Measurements from ENCODE around the gene CDC42.
"Not testable (repeated sequence)": the region's sequence is repeated elsewhere in the genome, so short reads cannot be mapped to it uniquely, and the experiment has no call there.

The CDC42 gene

GRCh38 chr1:22076346-22076745 is 23.8 kb downstream of the CDC42 start:
- no peak for DNase-seq

- no peak for DNase-seq
These were observed 25.2 kb downstream of the CDC42 start for GRCh38 chr1:22077728-22078127.

DNA sequence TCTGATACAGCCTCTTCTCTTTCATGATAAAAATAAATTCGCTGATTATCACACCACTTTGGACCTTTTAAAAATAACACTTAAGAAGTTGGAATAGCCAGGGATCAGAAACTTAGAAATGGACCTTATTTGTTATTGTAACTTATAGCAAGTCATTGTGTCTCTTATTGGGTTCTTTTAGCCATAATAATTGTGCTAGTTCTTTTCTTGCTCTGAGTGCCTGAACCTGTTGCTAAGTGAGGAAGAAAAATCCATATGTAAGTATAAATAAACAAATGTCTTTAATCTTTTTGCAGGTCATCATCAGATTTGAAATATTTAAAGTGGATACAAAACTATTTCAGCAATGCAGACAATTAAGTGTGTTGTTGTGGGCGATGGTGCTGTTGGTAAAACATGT is 25.6 kb downstream of the CDC42 start:
- no peak for DNase-seq

DNA sequence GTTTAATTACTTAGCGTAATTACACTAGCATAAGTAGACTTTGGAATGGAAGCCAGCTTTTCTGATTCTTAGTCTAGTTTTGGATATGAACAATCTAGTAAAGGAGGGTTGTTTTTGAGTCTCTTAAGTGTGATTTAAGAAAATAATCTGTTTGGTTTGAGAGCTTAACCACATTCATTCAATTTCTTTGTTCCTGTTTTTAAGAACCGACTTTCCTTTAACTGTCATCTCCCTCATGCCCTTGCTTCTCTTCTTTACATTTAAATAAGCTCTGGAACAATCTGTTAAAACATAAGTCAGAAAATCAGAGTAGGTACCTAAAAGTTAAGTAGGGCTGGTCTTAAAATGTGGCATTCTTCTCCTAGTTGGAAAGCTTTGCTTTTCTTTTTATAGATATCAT is 27.7 kb downstream of the CDC42 start:
- DNase-seq: no peak

GRCh38 chr1:22088331-22088730 is 35.8 kb downstream of the CDC42 start:
- DNase-seq: no peak

GRCh38 chr1:22089134-22089571 is 36.6 kb downstream of the CDC42 start:
- no peak for DNase-seq

DNA sequence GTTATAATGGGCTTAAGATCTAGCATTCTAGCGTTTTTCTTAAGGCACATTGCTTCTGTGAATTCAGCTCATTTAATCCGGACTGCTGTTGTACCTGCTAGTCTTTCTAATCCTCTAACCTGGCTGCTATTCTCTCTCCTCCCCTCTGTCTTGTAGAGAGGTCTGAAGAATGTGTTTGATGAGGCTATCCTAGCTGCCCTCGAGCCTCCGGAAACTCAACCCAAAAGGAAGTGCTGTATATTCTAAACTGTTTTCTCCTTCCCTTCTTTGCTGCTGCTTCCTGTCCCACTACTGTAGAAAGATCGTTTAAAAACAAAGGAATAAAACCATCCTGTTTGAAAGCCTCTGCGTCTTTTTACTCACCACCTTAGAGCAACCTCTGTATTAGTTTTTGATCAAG is 37.3 kb downstream of the CDC42 start:
- DNase-seq: no peak

GRCh38 chr1:22090867-22091266 is 38.4 kb downstream of the CDC42 start:
- no peak for DNase-seq

GRCh38 chr1:22092026-22092768 is 39.7 kb downstream of the CDC42 start:
- DNase-seq: not testable (repeated sequence)

- no peak for DNase-seq
These were observed 41.0 kb downstream of the CDC42 start for GRCh38 chr1:22093513-22093912.

- DNase-seq: no peak
These were observed 43.5 kb downstream of the CDC42 start for GRCh38 chr1:22096036-22096435.

GRCh38 chr1:22096463-22096862 is 44.0 kb downstream of the CDC42 start:
- DNase-seq: no peak

- DNase-seq: no peak
These were observed 46.2 kb downstream of the CDC42 start for GRCh38 chr1:22098752-22099151.

GRCh38 chr1:22100168-22100567 is 47.7 kb downstream of the CDC42 start:
- DNase-seq: no peak

- no peak for DNase-seq
These were observed 48.7 kb downstream of the CDC42 start for GRCh38 chr1:22101199-22101598.

GRCh38 chr1:22101995-22102394 is 49.5 kb downstream of the CDC42 start:
- no peak for DNase-seq

- no peak for DNase-seq
These were observed 50.2 kb downstream of the CDC42 start for GRCh38 chr1:22102746-22103145.

- DNase-seq: no peak
These were observed 51.6 kb downstream of the CDC42 start for GRCh38 chr1:22104094-22104493.

DNA sequence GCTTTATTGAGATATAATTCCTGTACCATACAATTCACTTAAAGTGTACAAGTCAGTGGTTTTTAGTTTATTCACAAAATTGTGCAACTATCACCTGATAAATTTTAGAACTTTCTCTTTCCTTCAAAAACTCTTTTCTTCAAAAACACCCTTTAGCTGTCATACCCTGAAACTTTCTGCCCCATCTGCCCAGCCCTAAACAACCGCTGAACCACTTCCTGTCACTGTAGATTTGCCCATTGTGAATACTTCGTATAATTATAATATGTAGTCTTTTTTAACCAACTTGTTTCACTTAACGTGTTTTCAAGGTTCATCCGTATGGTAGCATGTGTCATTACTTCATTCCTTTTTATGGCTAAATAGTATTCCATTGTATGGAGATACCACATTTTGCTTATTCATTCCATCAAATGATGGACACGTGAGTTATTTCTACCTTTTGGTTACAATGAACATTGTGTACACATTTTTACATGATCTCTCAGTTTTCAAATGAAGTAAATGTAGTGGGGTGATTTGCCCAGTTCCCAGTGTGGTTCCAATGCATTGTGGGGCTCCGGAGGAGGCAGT is 52.4 kb downstream of the CDC42 start:
- no peak for DNase-seq

DNA sequence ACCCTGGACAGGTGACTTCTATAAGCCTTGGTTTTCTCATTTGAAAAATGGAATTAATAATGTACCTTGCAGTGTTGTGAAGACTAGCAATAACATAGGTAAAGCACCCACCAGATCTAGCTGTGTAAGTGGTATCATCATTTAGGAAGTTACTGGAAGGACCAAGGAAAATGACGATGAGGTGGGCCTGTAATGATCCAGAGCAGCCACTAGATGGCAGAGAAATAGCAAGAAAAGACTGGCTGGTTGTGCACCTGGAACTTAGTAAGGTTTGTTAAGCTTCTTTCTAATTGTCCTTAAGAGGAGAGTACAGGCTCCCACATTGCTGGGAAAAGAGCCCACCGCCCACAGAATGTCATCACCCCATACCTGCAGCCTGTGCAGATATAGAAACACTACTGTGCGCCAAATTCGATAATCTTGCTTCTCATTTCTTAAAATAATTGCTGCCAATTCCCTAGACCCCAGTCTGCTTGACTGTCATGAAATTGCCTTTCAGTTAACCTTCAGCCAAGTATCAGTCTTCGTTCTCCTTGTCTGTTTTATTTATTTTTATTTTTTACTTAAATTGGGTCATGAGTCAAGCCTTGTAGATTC is 53.2 kb downstream of the CDC42 start:
- DNase-seq: no peak

DNA sequence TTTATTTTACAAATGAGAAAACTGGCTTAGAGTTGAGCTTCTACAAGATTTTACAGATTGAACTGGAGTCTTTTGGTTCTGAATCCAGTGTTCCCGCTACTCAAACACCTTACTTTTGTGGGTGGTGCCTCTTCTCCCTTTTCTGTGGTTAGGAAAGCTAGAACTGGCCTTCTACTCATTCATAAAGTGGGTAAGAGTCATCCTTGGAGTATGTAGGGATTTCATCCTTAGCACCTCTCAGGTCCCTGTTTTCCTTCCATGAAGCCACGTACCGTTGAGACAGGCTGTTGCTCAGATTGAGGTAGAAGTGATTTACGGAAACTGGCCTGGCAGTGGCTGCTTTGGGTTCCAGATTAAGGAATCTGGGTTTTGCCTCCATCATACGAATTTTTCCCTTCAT is 54.6 kb downstream of the CDC42 start:
- DNase-seq: no peak

- DNase-seq: no peak
These were observed 56.0 kb downstream of the CDC42 start for GRCh38 chr1:22108339-22109105.

GRCh38 chr1:22110016-22110415 is 57.5 kb downstream of the CDC42 start:
- DNase-seq: no peak

GRCh38 chr1:22111115-22111514 is 58.6 kb downstream of the CDC42 start:
- no peak for DNase-seq

All from NCI-H1930 (cell line).